SIG-M5 treated with dmso at 0.1 percent for 504 hours (cell line): Measurements from ENCODE around the gene ARL15.

Experiments
- DNase-seq: peaks from one replicate; lab custom pipeline; 2025; ENCODE audit not compliant: unreplicated experiment; lab: John Stamatoyannopoulos, UW

ARL15 gene

DNA sequence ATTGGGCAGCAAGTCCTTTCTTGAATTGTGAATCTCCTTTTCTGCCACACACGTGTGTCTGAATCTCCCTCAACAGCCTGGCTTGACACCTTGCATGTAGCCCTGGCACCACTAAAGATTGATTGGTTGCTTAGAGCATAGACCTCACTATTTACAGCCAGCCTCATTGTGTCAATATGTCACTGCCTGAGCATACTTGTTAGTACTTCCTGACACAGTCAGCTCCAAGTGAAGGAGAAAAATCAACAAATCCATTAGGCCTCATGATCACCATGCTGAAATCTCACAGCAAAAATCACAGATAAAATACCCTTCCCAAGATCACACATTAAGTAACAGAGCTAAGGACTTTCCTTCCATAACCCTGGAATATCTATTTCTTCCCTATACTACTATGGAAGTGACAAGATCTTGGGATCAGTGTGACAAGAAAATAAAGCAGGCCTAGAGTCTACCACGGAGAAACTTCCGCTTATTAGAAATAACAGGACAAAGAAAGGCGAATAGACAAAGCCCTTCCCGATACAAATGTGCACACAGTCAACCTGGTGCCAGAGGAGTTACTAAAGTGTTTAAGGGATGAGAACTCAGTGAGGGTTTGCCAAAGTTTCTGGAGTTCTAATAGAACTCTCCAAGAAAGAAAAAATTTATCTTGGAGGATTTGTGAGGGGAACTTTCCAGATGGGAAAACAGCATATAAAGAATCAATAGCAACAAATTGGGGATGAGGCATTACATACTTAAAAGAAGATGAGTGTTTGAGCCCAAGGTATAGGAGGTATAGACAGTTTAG lies 5.6 kb upstream of the ARL15 start:
- no peak for DNase-seq

DNA sequence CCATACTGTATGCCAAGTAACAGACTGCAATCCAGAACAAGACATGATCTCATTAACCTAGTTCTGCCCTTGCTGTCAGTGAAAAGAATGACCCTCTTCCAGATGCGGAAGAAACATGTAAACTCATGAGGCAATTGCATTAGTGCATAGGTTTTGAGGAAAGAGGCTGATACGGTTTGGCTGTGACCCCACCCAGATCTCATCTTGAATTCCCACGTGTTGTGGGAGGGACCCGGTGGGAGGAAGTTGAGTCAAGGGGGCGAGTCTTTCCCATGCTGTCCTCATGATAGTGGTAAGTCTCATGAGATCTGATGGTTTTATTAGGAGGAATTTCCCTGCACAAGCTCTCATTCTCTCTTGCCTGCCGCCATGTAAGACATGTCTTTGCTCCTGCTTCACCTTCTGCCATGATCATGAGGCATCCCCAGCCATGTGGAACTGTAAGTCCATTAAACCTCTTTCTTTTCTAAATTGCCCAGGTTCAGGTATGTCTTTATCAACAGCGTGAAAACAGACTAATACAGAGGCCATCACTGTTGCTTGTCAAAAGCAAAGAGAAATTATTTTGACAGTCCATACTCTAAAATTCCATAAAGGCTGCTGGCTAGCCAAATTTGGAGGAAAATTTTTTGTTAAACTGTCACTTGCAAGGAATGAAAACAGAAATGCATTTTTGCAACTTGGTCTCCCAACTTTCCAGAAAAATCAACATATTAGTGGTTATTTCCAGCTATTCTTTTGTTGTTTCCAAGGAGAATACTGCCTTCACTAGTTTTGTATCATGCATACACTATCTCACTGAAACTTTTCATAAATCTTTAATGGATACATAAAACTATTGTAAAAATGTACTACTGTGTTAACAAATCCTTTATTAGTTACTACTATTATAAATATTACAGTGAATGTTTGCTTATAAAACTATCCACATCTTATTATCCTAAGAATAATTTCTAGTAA lies 3.2 kb upstream of the ARL15 start:
- no peak for DNase-seq

DNA sequence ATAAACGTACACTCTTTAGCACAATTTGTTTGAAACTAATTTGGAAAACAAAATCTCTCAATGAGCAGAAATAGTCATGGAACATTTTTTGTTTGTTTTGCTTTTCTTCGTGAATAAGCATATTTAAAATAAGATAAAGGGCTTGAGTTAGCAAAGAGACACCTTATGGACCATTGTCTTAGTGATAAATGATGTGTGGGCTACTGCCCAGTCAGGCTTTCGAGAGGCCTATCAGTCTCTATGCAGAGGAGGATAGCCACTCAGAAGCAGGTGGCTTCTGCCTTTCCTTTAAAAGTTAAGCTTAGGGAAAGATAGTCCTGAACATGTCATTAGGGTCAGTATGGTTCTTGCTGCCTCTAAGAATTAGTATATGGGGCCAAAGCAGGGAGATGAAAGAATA lies 2.1 kb upstream of the ARL15 start:
- DNase-seq, result no peak

DNA sequence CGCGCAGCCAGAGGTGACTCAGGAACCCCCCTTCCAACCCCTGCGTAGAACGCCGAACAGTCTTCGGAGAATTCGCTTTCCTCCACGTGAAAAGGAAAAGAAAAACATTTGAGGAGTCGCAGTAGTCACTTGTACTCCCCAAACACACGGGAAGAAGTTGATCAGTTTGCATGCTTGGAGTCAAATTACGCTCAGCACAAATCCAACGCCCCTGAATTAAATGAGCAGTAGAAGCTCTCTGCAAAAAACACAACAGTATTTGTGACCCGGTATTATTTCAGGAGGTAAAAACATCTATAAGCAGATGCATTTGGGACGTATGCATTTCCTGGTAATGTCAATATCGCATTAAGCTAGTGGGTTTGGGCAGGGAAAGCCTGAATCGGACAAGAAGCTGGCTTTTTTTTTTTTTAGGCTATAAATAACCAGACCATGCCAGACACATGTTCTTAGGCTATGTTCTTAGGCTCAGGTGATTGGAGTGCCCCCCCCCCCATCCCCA lies 854 bp upstream of the ARL15 start:
- DNase-seq, result peak; percentile 52

DNA sequence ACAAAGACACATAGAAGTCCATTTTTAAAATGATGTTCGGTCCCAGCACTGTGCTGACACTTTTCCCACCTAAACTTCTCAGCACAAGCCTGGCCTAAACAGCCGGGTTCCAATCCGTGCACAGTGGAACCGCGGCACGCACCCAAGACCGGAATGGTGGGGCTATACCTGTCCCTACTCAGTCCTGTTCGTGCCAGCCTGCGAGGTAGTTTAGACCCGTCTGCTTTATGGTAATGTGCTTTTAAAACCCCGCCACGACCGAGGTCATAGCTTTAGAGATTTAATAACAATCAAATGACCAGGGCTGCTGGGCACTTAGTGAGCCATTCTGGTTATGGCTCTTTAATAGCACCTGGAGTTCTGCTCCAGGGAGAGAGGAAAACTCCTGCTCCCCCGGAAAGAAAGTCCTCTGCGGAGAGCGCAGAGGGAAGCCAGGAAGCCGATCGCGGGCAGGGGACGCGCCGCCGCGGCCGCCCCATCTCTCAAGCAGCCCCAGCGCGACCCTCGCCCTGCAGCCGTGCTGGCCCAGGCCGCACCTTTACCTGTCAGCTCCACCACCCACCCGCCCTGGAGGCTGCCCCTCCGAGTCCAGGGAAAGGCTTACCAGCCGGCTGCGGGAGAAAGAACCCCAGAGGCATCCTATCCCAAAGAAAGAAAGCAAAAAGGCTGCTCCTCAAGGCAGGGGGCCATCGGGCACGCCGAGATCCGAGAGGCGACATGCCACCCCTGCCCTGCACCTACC lies 511 bp downstream of the ARL15 start:
- peak; percentile 23 for DNase-seq

DNA sequence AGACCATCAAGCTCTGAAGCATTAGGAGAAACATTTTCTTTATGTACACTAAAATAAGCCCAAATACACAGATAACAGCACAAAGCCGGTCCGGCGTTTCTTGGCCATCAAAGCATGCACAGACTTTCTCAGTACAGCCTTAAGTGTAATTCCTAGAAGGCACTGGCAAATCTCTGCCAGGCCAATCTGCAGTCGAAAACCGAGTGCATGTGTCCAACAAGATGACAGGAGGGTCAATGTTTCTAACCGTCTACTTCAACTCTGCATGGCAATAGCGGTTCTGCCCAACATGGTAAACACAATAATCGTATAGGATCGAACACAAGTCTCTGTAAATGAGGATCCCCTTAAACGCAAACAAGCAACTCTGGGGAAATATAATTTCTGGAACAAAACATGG lies 1.1 kb downstream of the ARL15 start:
- no peak for DNase-seq

DNA sequence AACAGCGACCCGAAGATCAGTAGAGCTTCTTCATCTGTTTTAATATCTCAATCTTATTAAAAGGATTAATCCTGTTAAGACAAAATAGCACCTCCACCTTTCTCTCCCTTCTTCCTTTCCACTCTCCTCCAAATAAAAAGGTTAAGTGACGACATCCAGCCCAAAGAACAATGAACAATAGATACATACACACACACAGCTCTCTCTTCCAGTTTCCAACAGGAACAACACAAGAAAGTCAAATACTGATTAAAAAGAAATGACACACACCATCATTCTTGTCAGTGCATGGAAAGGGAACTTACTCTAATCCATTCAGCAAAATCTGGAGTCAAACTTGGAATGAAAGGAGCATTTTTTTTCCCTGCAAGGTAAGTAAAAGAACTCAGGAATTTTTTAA lies 2.8 kb downstream of the ARL15 start:
- no peak for DNase-seq

DNA sequence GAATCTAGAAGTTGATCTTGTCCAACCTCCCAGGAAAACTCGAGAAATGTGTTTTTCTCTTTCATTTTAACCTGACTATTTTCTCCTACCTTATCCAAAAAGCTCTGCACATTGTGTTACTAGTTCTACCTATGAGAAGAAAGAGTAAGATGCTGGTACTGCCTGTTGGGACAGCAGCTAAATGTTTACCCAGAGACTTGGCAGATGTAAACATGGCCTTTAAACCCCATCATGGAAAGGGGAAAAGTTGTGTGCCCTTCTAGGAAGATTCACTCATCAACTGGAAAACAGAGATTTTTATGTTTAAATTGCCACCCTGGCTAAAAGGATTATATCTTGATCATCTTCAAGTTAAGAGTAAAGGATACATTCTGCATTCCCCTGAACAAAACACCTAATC lies 3.5 kb downstream of the ARL15 start:
- DNase-seq, result no peak

DNA sequence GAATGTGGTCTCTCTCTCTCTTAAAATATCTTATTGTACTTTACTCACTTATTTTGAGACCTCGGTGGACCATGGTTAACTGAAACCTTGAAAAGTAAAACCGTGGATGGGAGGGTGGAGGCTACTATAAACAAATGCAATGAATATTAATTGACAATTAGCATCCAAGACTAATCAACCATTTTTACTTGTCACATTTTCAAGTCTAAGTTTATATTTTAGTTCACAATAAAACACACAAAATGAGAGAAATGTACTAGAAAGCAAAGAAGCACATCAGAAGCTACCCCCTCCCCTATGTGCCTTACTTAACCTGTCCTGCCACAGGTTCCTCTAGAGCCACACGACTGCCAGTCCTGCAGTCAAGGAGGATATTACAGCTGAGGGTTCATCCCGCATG lies 4.6 kb downstream of the ARL15 start:
- DNase-seq, result no peak

DNA sequence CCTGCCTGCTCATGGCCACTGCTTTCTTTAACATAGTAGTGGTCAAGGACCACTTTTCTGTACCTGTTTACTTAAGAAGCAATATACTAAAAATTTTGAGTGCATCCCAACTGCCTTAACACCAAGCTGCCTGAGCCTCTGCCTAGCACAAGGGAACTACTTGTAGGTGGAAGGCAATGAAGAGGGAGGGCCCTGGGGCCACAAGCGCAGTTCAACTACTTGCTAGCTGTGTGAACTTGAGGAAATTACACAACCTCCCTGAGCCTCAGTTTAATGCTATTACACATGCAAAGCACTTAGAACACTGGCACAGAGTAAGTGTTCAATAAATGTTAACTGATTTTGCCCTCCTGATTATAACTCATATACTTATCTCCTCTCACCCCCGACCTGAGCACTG lies 6.3 kb downstream of the ARL15 start:
- DNase-seq, result peak; percentile 42

DNA sequence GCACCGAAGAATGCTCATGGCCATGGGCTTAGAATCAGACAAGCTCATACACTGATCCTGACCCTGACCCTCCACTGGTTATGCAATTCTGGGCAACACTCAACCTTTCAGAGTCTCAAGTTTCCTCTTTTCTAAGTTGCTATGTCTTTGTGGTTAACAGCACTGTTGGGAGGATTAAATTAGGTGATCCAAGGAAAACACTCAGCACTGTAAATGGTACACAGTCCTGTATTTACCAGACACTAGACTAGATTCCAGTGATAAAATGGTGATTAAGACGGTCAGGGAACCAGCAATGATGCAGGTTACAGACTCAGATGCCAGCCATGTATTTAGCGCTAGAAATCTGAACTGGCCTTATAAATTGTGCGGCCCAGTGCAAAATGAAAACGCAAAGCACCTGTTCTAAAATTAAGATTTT lies 8.1 kb downstream of the ARL15 start:
- peak; percentile 83 for DNase-seq

DNA sequence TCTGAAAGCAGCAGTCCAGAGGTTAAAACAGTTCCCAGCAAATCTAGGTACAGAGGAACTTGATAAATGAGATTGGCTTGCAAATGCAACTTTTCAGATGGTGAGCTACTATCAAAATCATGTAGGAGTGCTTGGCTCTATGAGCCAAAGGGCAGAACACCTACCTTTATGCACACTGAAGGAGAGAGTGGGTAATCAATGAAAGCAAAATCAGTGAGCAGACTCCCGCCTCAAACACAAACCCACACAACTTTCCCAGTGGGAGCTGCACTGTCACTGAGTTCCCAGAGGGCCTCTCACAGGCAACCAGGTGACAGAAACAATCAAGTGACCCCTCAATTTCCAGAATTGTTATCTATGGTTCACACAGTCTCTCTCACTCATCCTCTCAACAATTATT lies 8.5 kb downstream of the ARL15 start:
- no peak for DNase-seq

DNA sequence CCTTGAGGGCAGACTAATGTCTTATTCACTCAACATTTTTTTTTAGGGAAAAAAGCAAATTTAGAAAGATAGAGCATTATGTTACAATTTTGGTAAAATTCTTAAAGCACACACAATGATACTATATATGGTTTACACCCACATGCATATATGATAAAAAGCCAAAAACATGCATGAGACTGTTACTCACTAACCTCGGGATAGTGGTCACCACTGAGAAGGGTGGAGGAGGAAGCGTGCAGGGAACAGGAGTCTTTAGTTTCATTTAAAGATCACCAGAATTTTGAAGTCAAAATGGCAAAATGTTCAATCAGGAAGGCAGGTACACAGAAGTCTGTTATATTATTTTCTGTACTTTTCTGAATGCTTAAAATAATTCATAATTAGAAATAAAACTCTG lies 9.2 kb downstream of the ARL15 start:
- DNase-seq, result no peak

DNA sequence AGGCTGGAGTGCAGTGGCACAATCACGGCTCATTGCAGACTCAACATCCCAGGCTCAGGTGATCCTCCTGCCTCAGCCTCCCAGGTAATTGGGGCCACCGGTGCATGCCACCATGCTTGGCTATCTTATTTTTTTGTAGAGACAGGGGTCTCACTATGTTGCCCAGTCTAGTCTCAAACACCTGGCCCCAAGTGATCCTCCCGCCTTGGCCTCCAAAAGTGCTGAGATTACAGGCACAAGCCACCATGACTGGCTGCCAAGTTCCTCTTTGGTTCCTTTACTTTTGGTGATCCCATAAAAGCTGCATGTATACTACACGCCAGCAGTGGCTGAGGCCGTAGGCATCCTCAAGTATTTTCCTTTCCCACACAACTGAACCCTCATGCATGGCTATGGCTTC lies 11.4 kb downstream of the ARL15 start:
- no peak for DNase-seq

DNA sequence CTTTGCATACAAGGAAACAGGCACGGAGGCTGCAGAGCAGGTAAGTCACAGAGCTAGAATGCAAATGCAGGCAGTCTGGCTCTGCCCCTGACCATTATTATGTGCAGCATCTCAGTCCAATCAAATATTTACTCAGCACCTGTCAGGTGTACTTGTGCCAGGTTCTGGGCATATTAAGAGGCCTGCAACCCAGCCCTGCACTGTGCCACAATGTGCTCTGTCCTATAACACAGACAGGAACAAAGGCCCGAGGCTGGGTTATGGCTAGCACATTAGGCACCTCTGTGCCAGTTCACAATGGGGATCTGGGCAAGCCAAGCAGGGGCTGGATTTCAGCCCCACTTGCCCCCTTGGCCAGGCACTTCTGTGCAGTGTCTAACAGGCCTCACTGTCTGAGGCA lies 14.0 kb downstream of the ARL15 start:
- no peak for DNase-seq

DNA sequence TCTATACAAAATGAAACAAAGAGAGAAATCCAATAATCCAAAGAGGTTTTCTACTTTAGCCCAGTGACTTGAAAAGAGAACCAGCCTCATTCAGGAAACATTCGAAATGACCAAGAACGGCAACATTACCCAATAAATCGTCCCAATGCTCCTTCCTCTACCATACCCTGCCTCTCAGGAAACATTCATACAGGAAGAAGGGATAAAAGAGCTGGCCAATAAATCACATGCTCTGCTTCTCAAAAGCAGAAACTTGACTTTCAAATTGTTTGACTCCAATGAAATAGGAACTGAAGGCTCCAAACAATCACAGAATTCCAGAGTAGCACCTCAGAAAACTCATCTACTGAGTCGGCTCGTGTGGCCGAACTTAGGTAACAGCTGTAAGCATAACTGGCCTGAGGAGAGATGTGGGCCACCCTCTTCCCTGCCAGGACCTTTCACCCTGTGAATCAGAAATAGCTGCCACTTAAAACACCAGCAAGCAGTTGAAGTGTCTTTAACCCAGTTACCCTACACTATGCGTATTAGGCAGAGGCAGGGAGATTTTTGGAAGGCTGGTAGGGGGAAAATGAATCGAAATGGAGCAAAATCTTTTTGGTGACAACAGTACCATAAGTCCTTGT lies 14.6 kb downstream of the ARL15 start:
- no peak for DNase-seq

DNA sequence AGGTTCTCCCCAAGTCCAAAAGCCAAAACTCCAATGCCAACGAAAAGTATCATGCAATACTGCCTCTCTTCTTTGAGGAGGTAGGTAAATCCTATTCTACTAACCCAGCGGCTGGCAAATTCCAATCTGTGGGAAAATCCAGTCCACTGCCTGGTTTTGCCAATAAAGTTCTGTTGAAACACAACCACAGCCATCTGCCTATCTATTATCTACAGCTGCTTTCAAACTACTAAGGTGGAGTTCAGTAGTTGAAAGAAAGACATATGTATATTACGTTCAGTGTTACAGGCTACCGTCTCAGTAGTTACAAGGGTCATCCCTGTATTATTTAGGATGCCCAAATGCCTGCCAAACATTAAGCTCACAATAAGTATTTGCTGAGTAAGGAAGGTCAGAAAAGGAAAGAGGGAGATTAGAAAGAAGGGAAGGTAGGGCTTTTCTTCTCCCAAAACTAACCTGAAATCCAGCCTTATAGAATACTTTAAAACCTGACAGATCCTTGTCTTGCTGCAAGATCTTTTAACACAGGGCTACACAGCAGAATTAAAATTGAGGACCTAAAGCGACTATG lies 16.2 kb downstream of the ARL15 start:
- no peak for DNase-seq

DNA sequence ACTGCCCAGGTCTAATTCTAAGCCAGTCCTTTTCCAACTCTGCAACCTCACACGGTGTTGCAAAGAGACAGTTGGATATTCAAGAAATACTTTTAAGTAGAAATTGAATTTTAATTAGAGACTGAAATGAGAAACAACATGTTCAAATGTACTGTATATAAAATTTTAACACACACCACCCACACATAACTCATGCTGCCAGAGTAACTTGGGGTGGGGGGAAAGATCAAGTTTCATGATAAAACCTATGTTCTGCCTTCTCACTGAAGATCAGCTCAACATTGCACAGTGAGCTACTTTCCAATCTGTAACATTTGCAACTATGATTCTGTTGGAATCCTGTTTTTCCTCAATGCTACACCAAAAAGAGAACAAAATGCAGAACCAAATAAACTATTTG lies 17.5 kb downstream of the ARL15 start:
- DNase-seq, result no peak

DNA sequence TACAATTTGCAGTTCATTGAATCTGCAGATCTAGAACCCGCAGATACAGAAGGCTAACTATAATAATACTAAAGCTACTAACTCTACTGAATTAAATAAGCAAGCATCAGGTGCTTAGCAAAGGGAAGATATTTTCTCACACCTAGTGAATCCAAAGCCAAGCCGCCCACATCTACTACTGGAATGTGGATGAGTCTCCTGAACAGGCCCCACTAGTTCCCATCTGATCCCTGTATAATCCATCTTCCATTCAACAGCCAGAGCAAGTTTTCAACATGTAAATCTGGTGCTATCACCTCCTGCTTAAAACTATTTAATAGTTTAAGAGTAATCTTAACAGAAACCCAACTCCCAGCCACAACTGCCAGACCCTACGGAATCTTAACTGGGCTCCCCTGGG lies 18.9 kb downstream of the ARL15 start:
- DNase-seq, result no peak

DNA sequence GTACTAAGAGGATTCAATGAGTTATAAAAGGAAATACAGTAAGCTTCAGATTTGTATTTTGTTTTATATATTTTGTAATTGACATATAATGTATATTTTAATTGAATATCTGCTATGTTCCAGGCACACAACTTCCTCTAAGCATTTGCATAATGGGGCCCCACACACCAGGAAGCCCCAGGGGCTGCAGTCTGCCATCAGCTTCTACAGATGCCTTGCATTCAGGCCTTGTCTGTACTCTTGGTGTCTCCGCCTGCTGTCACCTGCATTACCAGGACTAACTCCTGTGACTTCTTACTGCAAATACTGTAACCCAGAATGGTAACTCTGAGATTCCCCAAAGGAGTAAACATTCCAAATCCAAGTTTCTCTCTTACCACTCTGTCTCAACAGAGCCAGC lies 20.6 kb downstream of the ARL15 start:
- no peak for DNase-seq
